SJCRH30 (cell line): ENCODE data around the gene CCAR1. TPM values are rescaled to one million over a fixed set of nuclear protein-coding genes. Genes with fewer than 3 reads are reported as not detected.
A peak's percentile ranks its signal among the peaks of the same experiment; 100 is the strongest.
"Not testable (repeated sequence)": the region's sequence is repeated elsewhere in the genome, so short reads cannot be mapped to it uniquely, and the experiment has no call there.

ENCODE experiments used
- DNase-seq, 2 experiments: peaks; one replicate each; pipeline ENCODE4 v3.0.0-alpha.2; 2015 to 2020
- H3K27ac ChIP-seq: fragments of 250-450 bp; sonication (Bioruptor Pico); 2 replicates; pipeline ENCODE4 v1.5.1; 2020; ENCODE audit warnings: mild to moderate bottlenecking, moderate library complexity
- H3K27me3 ChIP-seq: fragments of 250-450 bp; sonication (Bioruptor Pico); 2 replicates; pipeline ENCODE4 v1.5.1; 2020; ENCODE audit warnings: mild to moderate bottlenecking, moderate library complexity
- H3K36me3 ChIP-seq: fragments of 250-450 bp; sonication (Bioruptor Pico); 2 replicates; pipeline ENCODE4 v1.5.1; 2020; ENCODE audit warnings: mild to moderate bottlenecking, moderate library complexity
- H3K4me1 ChIP-seq: fragments of 250-450 bp; sonication (Bioruptor Pico); 2 replicates; pipeline ENCODE4 v1.5.1; 2020; ENCODE audit warnings: mild to moderate bottlenecking, moderate library complexity
- H3K4me3 ChIP-seq: fragments of 250-450 bp; sonication (Bioruptor Pico); 2 replicates; pipeline ENCODE4 v1.5.1; 2020; ENCODE audit warnings: mild to moderate bottlenecking, moderate library complexity
- H3K9me3 ChIP-seq: fragments of 250-450 bp; sonication (Bioruptor Pico); replicated peaks from 2 replicates; pipeline ENCODE4 v1.5.1; 2020; ENCODE audit warnings: mild to moderate bottlenecking, moderate library complexity
- total RNA-seq: library from RNA; depleted of rRNA; stranded (reverse); fragments of >200 nt; shearing (Covaris generic); gene quantifications from 2 replicates; pipeline ENCODE4 v1.2.3, GENCODE V29; 2014; rRNA removed

The CCAR1 gene
- total RNA-seq, 1 experiment from 2014 or later: 64.5 TPM

DNA sequence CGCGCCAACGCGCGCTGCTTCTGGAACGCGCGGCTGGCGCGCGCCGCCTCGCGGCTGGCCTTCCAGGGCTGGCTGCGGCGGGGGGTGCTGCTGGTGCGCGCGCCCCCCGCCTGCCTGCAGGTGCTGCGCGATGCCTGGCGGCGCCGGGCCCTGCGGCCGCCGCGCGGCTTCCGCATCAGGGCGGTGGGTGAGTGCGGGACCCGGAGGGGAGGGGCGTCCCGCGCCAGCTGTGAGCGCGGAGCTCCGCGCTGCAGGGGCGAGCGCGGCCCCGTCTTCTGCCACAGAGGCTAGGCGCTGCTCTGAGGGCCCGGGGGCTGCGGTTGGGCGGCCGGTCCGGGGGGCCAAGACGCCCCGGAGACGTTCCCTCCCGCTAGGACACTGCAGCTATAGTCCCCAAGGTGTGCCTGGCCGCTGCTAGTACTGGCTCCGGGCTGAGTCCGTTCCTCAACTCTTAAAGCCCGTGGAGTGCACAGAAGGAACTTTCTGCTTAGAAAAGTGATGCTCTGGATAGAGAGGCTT lies 107.1 kb downstream of the CCAR1 start:
- H3K9me3 ChIP-seq, H3K27me3 ChIP-seq, H3K27ac ChIP-seq, H3K36me3 ChIP-seq, H3K4me1 ChIP-seq: not testable (repeated sequence)
- peak in 1 of 2 experiments; percentile 15 for DNase-seq
- peak overlapping the region; percentile 42 for H3K4me3 ChIP-seq

DNA sequence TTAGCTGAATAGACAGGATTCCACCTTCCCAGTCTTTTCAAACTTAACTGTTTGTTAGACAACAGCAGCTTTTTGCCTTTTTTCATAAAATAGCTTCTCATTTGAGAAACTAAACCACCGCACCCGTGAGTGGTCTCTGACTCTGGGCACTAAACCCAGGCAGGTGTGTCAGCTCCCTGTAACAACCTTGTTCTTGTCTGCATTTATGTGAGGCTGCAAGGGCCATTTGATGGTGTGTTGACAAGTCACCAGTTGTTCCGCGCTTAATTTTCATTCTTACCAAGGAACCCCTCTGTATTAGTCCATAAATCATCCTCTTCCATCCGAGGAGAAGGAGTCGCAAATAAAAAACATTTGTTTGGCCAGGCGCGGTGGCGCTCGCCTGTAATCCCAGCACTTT lies 107.8 kb downstream of the CCAR1 start:
- Histone ChIP-seq H3K4me3 (no peak overlapping the region), H3K27me3 (no peaks in the 10 kb centered on the region), H3K4me1 (no peaks in the 10 kb centered on the region)

DNA sequence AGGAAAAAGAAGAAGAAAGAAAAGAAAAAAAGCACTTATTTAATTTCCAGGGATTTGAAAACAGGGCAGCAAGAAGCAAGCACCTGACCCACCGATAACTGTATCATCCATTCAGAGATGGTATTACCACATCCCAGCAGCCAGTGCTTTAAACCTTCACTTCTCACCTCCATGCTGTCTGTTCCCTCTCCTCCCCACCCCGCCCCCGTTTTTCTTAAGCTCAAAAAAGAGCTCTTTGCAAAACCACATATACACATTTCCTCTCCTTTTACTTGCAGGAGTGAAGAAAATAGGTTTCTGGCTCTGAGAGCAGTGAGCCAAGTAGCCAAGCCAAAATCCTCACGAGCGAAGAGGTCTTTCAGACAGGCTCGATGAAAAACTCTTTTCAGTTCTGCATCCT lies 108.5 kb downstream of the CCAR1 start:
- Histone ChIP-seq H3K4me1 (no peaks in the 10 kb centered on the region), H3K9me3 (no peaks in the 10 kb centered on the region), H3K27ac (no peak overlapping the region), H3K27me3 (no peaks in the 10 kb centered on the region), H3K4me3 (no peak overlapping the region), H3K36me3 (no peaks in the 10 kb centered on the region)
- DNase-seq: no peak

More for the DNA sequence above, 107.8 kb downstream of the CCAR1 start:
- no peaks in the 10 kb centered on the region for H3K36me3 ChIP-seq
- H3K27ac ChIP-seq: no peak overlapping the region
- no peaks in the 10 kb centered on the region for H3K9me3 ChIP-seq
- DNase-seq: no peak

GRCh38 chr10:68829952-68830351 lies 108.9 kb downstream of the CCAR1 start:
- no peaks in the 10 kb centered on the region for H3K36me3 ChIP-seq
- H3K9me3 ChIP-seq: no peaks in the 10 kb centered on the region
- no peaks in the 10 kb centered on the region for H3K27me3 ChIP-seq
- no peak for DNase-seq
- no peaks in the 10 kb centered on the region for H3K4me1 ChIP-seq
- H3K27ac ChIP-seq: no peak overlapping the region
- H3K4me3 ChIP-seq: no peak overlapping the region

GRCh38 chr10:68831961-68832455 lies 111.0 kb downstream of the CCAR1 start:
- no peak for DNase-seq
- Histone ChIP-seq H3K4me3 (no peak overlapping the region), H3K27me3 (no peaks in the 10 kb centered on the region), H3K9me3 (no peaks in the 10 kb centered on the region), H3K4me1 (no peaks in the 10 kb centered on the region), H3K36me3 (no peaks in the 10 kb centered on the region), H3K27ac (no peak overlapping the region)

DNA sequence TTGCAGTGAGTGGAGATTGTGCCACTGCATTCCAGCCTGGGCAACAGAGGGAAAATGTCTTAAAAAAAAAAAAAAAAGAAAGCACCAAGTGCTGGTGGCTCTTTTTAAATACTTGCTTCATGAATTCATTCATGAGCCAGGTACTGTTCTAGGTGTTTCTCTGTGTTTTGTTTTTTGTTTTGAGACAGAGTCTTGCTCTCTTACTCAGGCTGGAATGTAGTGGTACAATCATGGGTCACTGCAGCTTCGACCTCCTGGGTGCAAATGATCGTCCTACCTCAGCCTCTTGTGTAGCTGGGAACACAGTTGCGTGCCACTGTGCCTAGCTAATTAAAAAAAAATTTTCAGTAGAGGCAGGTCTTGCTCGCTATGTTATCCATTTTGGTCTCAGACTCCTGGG lies 111.6 kb downstream of the CCAR1 start:
- no peaks in the 10 kb centered on the region for H3K36me3 ChIP-seq
- no peaks in the 10 kb centered on the region for H3K9me3 ChIP-seq
- DNase-seq: no peak
- H3K4me3 ChIP-seq: no peak overlapping the region
- H3K27me3 ChIP-seq: no peaks in the 10 kb centered on the region
- no peak overlapping the region for H3K27ac ChIP-seq
- no peaks in the 10 kb centered on the region for H3K4me1 ChIP-seq

DNA sequence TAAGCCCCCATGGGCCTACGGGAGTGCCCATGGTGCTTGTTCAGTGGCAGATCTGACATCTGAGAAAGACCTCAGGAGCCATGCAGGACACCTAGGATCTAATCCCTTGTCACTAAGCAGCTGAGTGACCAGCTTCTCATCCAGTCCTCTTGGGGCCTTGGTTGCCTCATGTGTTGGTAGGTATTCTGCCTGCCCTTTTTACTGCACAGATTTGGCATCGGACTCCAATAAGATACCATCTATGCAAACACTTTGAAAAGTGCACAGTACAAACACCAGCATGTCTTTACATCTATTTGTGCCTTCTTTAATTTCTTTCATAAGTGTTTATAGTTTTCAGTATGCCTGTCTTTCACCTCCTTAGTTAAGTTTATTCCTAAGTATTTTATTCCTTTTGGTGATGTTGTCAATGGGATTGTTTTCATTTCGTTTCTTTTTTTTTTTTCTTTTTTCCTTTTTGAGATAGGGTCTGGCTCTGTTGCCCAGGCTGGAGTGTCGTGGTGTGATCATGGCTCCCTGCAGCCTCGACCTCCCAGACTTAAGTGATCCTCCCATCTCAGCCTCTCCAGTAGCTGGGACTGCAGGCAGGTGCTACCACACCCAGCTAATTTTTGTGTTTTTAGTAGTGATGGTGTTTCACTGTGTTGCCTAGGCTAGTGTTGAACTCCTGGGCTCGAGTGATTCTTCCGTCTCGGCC lies 116.7 kb downstream of the CCAR1 start:
- Histone ChIP-seq H3K4me1 (no peaks in the 10 kb centered on the region), H3K36me3 (no peaks in the 10 kb centered on the region), H3K4me3 (no peak overlapping the region), H3K27ac (no peak overlapping the region), H3K27me3 (no peaks in the 10 kb centered on the region), H3K9me3 (no peaks in the 10 kb centered on the region)
- DNase-seq: no peak

DNA sequence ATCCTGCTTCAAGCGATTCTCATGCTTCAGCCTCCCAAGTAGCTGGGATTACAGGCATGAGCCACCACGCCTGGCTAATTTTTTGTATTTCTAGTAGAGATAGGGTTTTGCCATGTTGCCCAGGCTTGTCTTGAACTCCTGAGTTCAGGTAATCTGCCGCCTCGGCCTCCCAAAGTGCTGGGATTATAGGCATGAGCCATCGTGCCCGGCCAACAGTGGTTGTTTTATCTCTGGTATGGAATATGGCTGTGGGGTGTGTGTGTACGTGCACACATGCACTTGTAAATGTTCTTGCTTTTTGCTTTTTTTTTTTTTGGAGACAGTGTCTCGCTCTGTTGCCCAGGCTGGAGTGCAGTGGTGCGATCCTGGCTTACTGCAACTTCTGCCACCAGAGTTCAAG lies 119.6 kb downstream of the CCAR1 start:
- not testable (repeated sequence) for H3K27ac ChIP-seq, DNase-seq, H3K36me3 ChIP-seq, H3K9me3 ChIP-seq, H3K27me3 ChIP-seq, H3K4me1 ChIP-seq, H3K4me3 ChIP-seq

Other genes starting within 250 kb of the CCAR1 start
- gene DNA2, start 249.3 kb upstream of the CCAR1 start, total RNA-seq: 38.3 and 45.5 TPM in 2 replicates
- 7.5 and 9.6 TPM in 2 replicates for gene SLC25A16, start 193.7 kb upstream of the CCAR1 start, total RNA-seq
- 12.8 and 13.0 TPM in 2 replicates for gene TET1, start 160.9 kb upstream of the CCAR1 start, total RNA-seq
- 0.30 and 0.33 TPM in 2 replicates for gene STOX1, start 106.3 kb downstream of the CCAR1 start, total RNA-seq
- 47.4 and 48.2 TPM in 2 replicates for gene DDX50, start 180.1 kb downstream of the CCAR1 start, total RNA-seq
- 91.2 and 96.9 TPM in 2 replicates for gene DDX21, start 234.9 kb downstream of the CCAR1 start, total RNA-seq